Breast epithelium (tissue), 4 donors: ENCODE data around the gene AFMID. TPM values are rescaled to one million over a fixed set of nuclear protein-coding genes. Genes with fewer than 3 reads are reported as not detected.
A peak's percentile ranks its signal among the peaks of the same experiment; 100 is the strongest.
"Not testable (repeated sequence)": the region's sequence is repeated elsewhere in the genome, so short reads cannot be mapped to it uniquely, and the experiment has no call there.

Source experiments
- DNase-seq, 2 donors: peaks; one replicate each; pipeline ENCODE4 v3.0.0-alpha.2; 2019; ENCODE audit warnings: low spot score in 2 of 2
- H3K27ac ChIP-seq, 2 donors: fragments of 200-600 bp; sonication (generic) in 1 of 2; one replicate each; pipeline ENCODE4 v1.5.1; 2016 to 2019; ENCODE audit warnings: mild to moderate bottlenecking in 1 of 2
- H3K27me3 ChIP-seq, 2 donors: fragments of 200-600 bp; sonication (generic) in 1 of 2; one replicate each; pipeline versions ENCODE4 v1.5.1 to v1.6.0; 2017 to 2019; ENCODE audit warnings: control low read depth in 1 of 2, mild to moderate bottlenecking in 1 of 2
- H3K36me3 ChIP-seq: fragments of 200-600 bp; one replicate; pipeline ENCODE4 v1.5.1; 2019
- H3K4me1 ChIP-seq, 2 donors: fragments of 200-600 bp; sonication (generic); one replicate each; pipeline ENCODE4 v1.5.1; 2016 to 2019; ENCODE audit warnings: control low read depth in 1 of 2
- H3K4me3 ChIP-seq, 3 donors: fragments of 200-600 bp; sonication (generic); 1 replicate in 2 of 3; 2 replicates in 1 of 3; pipeline ENCODE4 v1.5.1; 2016 to 2019; ENCODE audit warnings: mild to moderate bottlenecking in 3 of 3, moderate library complexity in 2 of 3
- H3K9me3 ChIP-seq, 2 donors: fragments of 200-600 bp; sonication (generic) in 1 of 2; one replicate each; pipeline ENCODE4 v1.5.1; 2016 to 2019; ENCODE audit warnings: control low read depth in 1 of 2
- POLR2A ChIP-seq: fragments of 450-650 bp; IDR thresholded peaks from one replicate; pipeline ENCODE4 v1.6.1; 2016; ENCODE audit warnings: antibody characterized with exemption, mild to moderate bottlenecking, moderate library complexity
- POLR2AphosphoS5 ChIP-seq, 3 donors: sonication (generic); formaldehyde crosslinking; IDR thresholded peaks; one replicate each; pipeline ENCODE4 v1.6.1; 2017; ENCODE audit warnings: antibody characterized with exemption in 3 of 3
- intact Hi-C: fragments of 100-400 bp; cut with DNase I; formaldehyde crosslinking; loops from one replicate; pipeline ENCODE4 v1.15.1; 2023; ENCODE audit warnings: low total_unique reads
- total RNA-seq, 3 donors: library from RNA; depleted of rRNA; stranded (reverse); fragments of >200 nt; gene quantifications; one replicate each; pipeline ENCODE4 v1.1.0, GENCODE V29; 2016
- TF ChIP-seq, protein P1 (sequence below), 3 donors: fragments of 450-650 bp; IDR thresholded peaks; one replicate each; pipeline ENCODE4 v1.5.1; 2016 to 2017; ENCODE audit warnings: antibody characterized with exemption in 3 of 3, mild to moderate bottlenecking in 3 of 3, moderate library complexity in 3 of 3

The AFMID gene
- total RNA-seq, 3 donors from 2014 or later: 12.3 to 66.2 (median 65.2) TPM

DNA sequence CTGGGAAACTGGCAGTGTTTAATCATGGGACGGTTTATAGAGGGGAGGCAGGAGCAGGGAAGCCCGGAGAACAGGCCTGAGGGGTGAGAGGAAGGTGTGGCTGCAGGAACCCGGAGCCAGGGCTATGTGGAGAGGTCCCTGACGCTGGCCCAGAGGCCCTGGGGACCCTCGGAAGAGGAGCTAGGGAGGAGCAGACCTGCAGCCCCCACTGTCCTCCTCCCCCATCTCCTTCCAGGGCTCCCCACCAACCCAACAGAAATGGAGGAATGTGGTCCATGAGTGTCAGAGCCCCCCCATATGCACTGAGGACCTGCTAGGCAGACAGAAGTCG lies 64.6 kb downstream of the AFMID start:
- Histone ChIP-seq H3K36me3 (no peaks in the 10 kb centered on the region), H3K27ac (no peak overlapping the region), H3K4me3 (no peak overlapping the region), H3K9me3 (no peaks in the 10 kb centered on the region), H3K27me3 (no peaks in the 10 kb centered on the region), H3K4me1 (peaks cover 0 to 4% of the 10 kb centered on the region in 2 donors)
- no peak for DNase-seq
- intact Hi-C loops: loop anchor here (5.0 kb wide), 1 partner anchor 139 kb away; no protein-coding TSS in a partner anchor
- TF ChIP-seq, protein P1, sequence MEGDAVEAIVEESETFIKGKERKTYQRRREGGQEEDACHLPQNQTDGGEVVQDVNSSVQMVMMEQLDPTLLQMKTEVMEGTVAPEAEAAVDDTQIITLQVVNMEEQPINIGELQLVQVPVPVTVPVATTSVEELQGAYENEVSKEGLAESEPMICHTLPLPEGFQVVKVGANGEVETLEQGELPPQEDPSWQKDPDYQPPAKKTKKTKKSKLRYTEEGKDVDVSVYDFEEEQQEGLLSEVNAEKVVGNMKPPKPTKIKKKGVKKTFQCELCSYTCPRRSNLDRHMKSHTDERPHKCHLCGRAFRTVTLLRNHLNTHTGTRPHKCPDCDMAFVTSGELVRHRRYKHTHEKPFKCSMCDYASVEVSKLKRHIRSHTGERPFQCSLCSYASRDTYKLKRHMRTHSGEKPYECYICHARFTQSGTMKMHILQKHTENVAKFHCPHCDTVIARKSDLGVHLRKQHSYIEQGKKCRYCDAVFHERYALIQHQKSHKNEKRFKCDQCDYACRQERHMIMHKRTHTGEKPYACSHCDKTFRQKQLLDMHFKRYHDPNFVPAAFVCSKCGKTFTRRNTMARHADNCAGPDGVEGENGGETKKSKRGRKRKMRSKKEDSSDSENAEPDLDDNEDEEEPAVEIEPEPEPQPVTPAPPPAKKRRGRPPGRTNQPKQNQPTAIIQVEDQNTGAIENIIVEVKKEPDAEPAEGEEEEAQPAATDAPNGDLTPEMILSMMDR (IDR thresholded peaks at IDR 0.05): no peak
- TF ChIP-seq POLR2A: no peak
- TF ChIP-seq POLR2AphosphoS5 (IDR thresholded peaks at IDR 0.05): no peak

- Histone ChIP-seq H3K27ac (no peak overlapping the region), H3K36me3 (no peaks in the 10 kb centered on the region), H3K27me3 (no peaks in the 10 kb centered on the region), H3K4me1 (peaks cover 0 to 4% of the 10 kb centered on the region in 2 donors), H3K4me3 (no peak overlapping the region), H3K9me3 (no peaks in the 10 kb centered on the region)
- intact Hi-C loops: loop anchor here (5.0 kb wide), 1 partner anchor 140 kb away; no protein-coding TSS in a partner anchor
- TF ChIP-seq POLR2AphosphoS5 (IDR thresholded peaks at IDR 0.05) (no peak), POLR2A (no peak)
- TF ChIP-seq, protein P1 (IDR thresholded peaks at IDR 0.05): no peak
- DNase-seq: peak in 1 of 2 donors; percentile 34
Measured at GRCh38 chr17:78252111-78252634, 65.0 kb downstream of the AFMID start.

DNA sequence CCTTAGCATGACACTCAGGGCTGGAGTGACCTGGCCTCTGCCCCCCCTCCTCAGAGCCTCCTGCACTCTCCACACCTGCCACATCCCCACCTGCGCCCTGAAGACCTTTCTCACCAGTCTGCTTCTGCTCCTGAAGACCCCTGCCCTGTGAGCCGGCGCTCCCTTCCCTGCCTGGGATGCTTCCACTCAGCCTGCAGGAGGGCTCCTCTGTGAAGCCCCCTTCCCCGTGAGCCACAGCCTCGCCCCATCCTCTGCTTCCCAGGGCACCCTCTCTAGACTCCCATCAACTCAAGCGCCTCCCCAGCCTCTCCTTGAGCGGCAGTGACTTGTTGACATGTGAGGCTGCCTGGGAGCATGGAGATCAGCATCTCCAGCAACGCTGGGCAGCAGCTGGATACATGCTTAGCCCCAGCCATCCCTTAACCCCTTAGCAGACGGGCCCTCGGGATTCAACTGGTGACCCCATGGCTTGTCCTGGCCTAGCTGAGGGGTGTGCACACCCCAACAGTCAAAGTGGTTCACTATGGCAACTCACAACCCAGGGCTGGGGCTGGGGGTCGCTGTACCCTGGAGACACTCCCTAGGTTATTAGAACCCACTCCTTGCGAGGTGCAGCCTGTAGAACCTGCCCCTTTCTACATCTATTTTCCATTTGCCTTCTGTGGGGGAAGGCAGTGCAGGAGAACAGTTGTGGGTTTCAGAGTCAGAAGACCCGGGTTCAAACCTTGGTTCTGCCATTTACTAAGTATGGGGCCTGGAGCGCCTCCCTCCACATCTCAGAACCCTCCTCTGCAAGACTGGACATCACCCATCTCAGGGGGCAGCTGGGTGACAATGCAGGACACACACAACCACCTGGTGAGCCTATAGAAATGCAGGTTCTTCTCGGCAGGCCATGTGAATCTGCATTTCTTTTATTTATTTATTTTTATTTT lies 65.8 kb downstream of the AFMID start:
- TF ChIP-seq POLR2AphosphoS5 (IDR thresholded peaks at IDR 0.05): no peak
- TF ChIP-seq POLR2A: no peak
- TF ChIP-seq, protein P1 (IDR thresholded peaks at IDR 0.05): no peak
- no peaks in the 10 kb centered on the region for H3K27me3 ChIP-seq
- no peaks in the 10 kb centered on the region for H3K36me3 ChIP-seq
- H3K27ac ChIP-seq: no peak overlapping the region
- H3K4me1 ChIP-seq: peaks cover 0 to 4% of the 10 kb centered on the region in 2 donors
- intact Hi-C loops: loop anchor here (5.0 kb wide), 1 partner anchor 141 kb away; no protein-coding TSS in a partner anchor
- no peaks in the 10 kb centered on the region for H3K9me3 ChIP-seq
- H3K4me3 ChIP-seq: no peak overlapping the region
- no peak for DNase-seq

DNA sequence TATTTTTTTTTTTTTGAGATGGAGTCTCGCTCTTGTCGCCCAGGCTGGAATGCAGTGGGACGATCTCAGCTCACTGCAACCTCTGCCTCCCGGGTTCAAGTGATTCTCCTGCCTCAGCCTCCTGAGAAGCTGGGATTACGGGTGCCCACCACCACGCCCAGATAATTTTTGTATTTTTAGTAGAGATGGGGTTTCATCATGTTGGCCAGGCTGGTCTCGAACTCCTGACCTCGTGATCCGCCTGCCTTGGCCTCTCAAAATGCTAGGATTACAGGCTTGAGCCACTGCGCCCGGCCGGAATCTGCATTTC lies 66.4 kb downstream of the AFMID start:
- intact Hi-C loops: loop anchor here (5.0 kb wide), 1 partner anchor 141 kb away; no protein-coding TSS in a partner anchor
- not testable (repeated sequence) for H3K4me1 ChIP-seq

GRCh38 chr17:78253946-78254672 lies 66.9 kb downstream of the AFMID start:
- H3K9me3 ChIP-seq: no peaks in the 10 kb centered on the region
- DNase-seq: peak; percentile 64 to 80
- TF ChIP-seq, protein P1 (IDR thresholded peaks at IDR 0.05): no peak
- TF ChIP-seq POLR2AphosphoS5 (IDR thresholded peaks at IDR 0.05): peak in 2 of 3 donors; percentile 34 to 51
- TF ChIP-seq POLR2A: no peak
- intact Hi-C loops: loop anchor here (5.0 kb wide), 1 partner anchor 142 kb away; no protein-coding TSS in a partner anchor
- H3K27me3 ChIP-seq: no peaks in the 10 kb centered on the region
- H3K4me1 ChIP-seq: peaks cover 0 to 4% of the 10 kb centered on the region in 2 donors
- no peaks in the 10 kb centered on the region for H3K36me3 ChIP-seq
- H3K27ac ChIP-seq: peak overlapping the region; percentile 78 to 91
- peak overlapping the region; percentile 71 to 99 (median 95) for H3K4me3 ChIP-seq

More for the DNA sequence above, 66.4 kb downstream of the AFMID start:
- H3K27me3 ChIP-seq, H3K27ac ChIP-seq, DNase-seq, H3K36me3 ChIP-seq, H3K9me3 ChIP-seq: not testable (repeated sequence)
- H3K4me3 ChIP-seq: peak overlapping the region; percentile 71 to 99 (median 95)
